DMS79 treated with DMSO at 0.1 percent for 48 hours (cell line): ENCODE data around the gene GRK4.

Source experiments
- DNase-seq: peaks from one replicate; lab custom pipeline; 2025; lab: John Stamatoyannopoulos, UW

The GRK4 gene

DNA sequence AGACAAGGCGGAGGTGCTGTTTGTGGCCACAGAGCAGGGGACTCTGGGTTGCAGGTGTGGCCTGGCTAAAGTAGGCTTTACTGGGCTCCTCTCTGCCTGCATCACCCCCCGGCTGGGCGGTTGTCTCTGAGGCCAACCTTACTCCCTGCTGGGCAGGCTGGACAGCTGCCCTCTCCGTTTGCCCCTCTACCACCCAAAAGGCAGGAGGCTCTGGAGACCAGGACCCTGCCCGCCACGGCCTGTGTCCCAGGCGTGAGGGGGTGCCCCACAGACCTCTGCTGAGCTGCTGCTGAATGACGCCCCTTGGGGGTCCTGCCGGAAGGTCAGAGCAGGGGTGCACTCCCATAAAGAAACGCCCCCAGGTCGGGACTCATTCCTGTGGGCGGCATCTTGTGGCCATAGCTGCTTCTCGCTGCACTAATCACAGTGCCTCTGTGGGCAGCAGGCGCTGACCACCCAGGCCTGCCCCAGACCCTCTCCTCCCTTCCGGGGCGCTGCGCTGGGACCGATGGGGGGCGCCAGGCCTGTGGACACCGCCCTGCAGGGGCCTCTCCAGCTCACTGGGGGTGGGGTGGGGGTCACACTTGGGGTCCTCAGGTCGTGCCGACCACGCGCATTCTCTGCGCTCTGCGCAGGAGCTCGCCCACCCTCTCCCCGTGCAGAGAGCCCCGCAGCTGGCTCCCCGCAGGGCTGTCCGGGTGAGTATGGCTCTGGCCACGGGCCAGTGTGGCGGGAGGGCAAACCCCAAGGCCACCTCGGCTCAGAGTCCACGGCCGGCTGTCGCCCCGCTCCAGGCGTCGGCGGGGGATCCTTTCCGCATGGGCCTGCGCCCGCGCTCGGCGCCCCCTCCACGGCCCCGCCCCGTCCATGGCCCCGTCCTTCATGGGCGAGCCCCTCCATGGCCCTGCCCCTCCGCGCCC, 110.0 kb downstream of the GRK4 start:
- DNase-seq = no peak

DNA sequence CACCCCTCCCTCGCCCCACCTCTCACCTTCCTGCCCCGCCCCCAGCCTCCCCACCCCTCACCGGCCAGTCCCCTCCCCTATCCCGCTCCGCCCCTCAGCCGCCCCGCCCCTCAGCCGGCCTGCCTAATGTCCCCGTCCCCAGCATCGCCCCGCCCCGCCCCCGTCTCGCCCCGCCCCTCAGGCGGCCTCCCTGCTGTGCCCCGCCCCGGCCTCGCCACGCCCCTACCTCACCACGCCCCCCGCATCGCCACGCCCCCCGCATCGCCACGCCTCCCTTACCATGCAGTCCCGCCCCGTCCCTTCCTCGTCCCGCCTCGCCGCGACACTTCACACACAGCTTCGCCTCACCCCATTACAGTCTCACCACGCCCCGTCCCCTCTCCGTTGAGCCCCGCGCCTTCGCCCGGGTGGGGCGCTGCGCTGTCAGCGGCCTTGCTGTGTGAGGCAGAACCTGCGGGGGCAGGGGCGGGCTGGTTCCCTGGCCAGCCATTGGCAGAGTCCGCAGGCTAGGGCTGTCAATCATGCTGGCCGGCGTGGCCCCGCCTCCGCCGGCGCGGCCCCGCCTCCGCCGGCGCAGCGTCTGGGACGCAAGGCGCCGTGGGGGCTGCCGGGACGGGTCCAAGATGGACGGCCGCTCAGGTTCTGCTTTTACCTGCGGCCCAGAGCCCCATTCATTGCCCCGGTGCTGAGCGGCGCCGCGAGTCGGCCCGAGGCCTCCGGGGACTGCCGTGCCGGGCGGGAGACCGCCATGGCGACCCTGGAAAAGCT, 110.9 kb downstream of the GRK4 start, which contains the start of the genes HTT and HTT-AS:
Gene HTT, plus strand, starts transcription at position 604 of the 768 bp plus-strand sequence. Its CDS starts 145 bp downstream, at position 749.
Gene HTT-AS, minus strand, starts transcription at position 461 of the 768 bp plus-strand sequence.
- peak; percentile 57 for DNase-seq

DNA sequence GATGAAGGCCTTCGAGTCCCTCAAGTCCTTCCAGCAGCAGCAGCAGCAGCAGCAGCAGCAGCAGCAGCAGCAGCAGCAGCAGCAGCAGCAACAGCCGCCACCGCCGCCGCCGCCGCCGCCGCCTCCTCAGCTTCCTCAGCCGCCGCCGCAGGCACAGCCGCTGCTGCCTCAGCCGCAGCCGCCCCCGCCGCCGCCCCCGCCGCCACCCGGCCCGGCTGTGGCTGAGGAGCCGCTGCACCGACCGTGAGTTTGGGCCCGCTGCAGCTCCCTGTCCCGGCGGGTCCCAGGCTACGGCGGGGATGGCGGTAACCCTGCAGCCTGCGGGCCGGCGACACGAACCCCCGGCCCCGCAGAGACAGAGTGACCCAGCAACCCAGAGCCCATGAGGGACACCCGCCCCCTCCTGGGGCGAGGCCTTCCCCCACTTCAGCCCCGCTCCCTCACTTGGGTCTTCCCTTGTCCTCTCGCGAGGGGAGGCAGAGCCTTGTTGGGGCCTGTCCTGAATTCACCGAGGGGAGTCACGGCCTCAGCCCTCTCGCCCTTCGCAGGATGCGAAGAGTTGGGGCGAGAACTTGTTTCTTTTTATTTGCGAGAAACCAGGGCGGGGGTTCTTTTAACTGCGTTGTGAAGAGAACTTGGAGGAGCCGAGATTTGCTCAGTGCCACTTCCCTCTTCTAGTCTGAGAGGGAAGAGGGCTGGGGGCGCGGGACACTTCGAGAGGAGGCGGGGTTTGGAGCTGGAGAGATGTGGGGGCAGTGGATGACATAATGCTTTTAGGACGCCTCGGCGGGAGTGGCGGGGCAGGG, 111.7 kb downstream of the GRK4 start:
- peak; percentile 18 for DNase-seq

DNA sequence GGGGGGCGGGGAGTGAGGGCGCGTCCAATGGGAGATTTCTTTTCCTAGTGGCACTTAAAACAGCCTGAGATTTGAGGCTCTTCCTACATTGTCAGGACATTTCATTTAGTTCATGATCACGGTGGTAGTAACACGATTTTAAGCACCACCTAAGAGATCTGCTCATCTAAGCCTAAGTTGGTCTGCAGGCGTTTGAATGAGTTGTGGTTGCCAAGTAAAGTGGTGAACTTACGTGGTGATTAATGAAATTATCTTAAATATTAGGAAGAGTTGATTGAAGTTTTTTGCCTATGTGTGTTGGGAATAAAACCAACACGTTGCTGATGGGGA, 112.2 kb downstream of the GRK4 start:
- no peak for DNase-seq

DNA sequence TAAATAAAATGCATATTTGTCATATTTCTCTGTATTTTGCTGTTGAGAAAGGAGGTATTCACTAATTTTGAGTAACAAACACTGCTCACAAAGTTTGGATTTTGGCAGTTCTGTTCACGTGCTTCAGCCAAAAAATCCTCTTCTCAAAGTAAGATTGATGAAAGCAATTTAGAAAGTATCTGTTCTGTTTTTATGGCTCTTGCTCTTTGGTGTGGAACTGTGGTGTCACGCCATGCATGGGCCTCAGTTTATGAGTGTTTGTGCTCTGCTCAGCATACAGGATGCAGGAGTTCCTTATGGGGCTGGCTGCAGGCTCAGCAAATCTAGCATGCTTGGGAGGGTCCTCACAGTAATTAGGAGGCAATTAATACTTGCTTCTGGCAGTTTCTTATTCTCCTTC, 114.4 kb downstream of the GRK4 start:
- no peak for DNase-seq

DNA sequence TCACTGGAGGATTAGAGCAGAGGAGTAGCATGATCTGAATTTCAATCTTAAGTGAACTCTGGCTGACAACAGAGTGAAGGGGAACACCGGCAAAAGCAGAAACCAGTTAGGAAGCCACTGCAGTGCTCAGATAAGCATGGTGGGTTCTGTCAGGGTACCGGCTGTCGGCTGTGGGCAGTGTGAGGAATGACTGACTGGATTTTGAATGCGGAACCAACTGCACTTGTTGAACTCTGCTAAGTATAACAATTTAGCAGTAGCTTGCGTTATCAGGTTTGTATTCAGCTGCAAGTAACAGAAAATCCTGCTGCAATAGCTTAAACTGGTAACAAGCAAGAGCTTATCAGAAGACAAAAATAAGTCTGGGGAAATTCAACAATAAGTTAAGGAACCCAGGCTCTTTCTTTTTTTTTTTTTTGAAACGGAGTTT, 116.3 kb downstream of the GRK4 start:
- no peak for DNase-seq

DNA sequence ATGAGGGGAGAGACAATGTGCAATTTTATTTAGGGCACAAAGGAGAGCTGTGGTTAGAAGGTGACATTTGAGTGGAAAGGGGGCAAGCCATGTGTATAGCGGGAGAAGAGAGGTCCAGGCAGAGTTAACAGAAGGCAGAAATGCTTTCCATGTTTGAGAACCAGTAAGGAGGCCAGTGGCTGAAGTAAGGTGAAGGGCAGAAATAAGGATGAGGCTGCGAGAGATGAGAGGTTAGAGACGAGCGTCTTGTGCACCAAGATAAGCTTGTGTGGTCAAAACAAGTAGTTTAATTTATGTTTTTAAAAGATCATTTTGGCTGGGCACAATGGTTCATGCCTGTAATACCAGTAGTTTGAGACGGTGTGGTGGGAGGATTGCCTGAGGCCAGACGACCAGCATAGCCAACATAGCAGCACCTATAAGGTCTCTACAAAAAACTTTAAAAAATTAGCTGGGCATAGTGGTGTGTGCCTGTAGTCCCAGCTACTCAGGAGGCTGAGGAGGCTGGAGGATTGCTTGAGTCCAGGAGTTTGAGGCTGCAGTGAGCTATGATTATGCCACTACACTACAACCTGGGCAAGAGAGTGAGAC, 119.6 kb downstream of the GRK4 start:
- no peak for DNase-seq

DNA sequence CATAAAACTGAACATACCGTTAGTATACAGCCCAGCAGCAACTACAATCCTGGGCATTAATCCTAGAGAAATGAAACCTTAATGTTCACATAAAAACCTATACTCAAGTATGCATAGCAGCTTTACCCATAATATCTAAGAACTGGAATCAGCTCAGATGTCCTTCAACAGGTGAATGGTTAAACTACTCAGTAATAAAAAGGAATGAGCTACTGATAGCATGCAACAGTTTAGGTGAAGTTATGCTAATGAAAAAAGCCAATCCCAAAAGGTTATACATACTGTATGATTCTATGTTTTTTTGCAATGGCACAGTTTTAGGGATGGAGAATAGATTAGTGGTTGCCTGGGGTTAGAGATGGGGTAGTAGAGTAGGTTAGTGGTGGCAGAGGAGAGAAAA, 120.4 kb downstream of the GRK4 start:
- DNase-seq = no peak

DNA sequence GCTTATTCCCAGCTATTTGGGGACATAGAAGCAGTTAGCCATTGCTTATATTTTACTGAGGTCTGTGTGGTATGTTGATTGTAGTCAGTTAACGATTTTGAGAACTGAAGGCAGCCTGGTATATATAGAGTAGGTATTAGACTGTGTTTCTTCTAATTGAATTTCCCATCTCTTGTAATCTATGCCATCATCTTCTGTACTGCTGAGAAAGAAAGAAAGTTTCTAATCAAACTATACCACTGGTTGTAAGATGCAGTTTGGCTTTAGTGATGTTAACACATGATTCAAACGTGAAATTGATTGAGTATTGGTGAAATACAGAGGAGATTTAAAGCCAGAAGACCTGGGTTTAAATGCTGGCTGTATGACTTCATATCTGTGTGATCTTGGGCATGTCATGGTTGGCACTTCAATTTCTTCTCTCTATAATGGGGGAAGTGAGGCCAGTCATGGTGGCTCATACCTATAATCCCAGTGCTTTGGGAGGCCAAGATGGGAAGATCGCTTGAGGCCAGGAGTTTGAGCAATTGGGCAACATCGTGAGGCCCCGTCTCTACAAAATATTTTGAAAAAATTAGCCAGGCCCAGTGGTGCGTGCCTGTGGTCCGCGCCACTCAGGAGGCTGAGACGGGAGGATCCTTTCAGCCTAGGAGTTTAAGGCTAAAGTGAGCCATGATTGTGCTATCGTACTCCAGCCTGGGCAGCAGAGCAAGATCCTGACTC, 122.7 kb downstream of the GRK4 start:
- no peak for DNase-seq

DNA sequence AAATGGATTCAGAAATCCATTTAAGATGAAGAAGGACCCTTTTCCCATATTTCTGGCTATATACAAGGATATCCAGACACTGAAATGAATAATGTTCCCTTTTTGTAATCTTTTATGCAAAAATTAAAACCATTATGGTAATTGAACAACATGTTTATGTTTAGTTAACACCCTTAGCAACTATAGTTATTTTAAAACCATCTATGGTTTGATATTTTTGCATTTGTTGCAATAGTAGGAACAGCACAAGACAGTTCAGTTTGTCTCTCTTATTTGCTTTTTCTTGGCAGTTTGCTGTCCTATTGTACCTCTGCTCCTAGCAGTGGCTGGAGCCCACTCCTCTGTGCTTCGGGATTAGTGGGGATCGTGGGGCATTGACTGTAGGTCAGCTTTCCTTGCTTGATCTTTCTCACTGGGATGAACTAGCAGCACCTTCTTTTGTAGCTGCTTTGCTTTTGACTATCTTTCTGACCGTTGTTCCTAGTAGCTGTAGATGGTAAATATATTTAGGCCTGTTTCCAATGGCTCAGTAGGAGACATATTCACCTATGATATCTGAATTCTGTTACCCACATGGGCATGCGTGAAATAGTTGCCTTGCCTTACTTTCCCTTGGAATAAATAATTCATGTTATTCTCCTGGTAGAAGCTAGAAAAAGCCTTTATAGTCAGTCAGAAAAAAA, 123.9 kb downstream of the GRK4 start:
- DNase-seq = no peak
